HepG2 (cell line): ENCODE results near the gene MAT2A. TPM values are rescaled to one million over a fixed set of nuclear protein-coding genes. Genes with fewer than 3 reads are reported as not detected.

Source experiments
- ATAC-seq: fragments of 200-7000 bp; cut with Tn5 transposase; 3 replicates; pipeline ENCODE4 v1.9.1; 2020; ENCODE audit warnings: mild to moderate bottlenecking, moderate library complexity
- BruUV-seq: library from RNA; stranded (reverse); fragments of 400-500 nt; replicated peaks from 2 replicates; lab custom pipeline; 2021; lab: Mats Ljungman, UMichigan
- CTCF ChIA-PET: fragments of 300-600 bp; formaldehyde crosslinking; extraction: SDS; loops from one replicate; lab custom pipeline; 2021; ENCODE audit warnings: low total read pairs, inconsistent platforms, low intra/inter-chr PET ratio; lab: Yijun Ruan, JAX
- POLR2A ChIA-PET: fragments of 350-600 bp; sonication (Branson Sonifier 250); formaldehyde crosslinking; loops from one replicate; lab custom pipeline; 2020; ENCODE audit warnings: antibody characterized with exemption, inconsistent platforms; lab: Yijun Ruan, JAX
- DNase-seq: peaks from one replicate; pipeline ENCODE4 v3.0.0-alpha.2; 2015; ENCODE audit warnings: low spot score
- FAIRE-seq: peaks from 3 replicates; lab custom pipeline; 2011; peaks lifted over from hg19 to GRCh38; lab: Jason Lieb, UNC
- H2AFZ ChIP-seq: one replicate; pipeline ENCODE4 v1.6.1; 2011; ENCODE audit warnings: low read length, inconsistent platforms
- H3K27ac ChIP-seq: fragments of 300-600 bp; 3 replicates; pipeline ENCODE4 v1.8.0; 2011; ENCODE audit warnings: mixed run types, mild to moderate bottlenecking, mixed read lengths, low read length, inconsistent platforms; ENCODE audit not compliant: insufficient read depth; ENCODE audit errors: extremely low read length
- H3K27me3 ChIP-seq, 2 experiments: fragments of 200-600 bp in 1 of 2; 2 replicates in 1 of 2; 3 replicates in 1 of 2; pipeline versions ENCODE4 v1.6.0 to v1.8.0; 2011; ENCODE audit warnings: low read length in 2 of 2, mild to moderate bottlenecking in 2 of 2, moderate library complexity in 2 of 2, inconsistent platforms in 1 of 2; ENCODE audit not compliant: insufficient read depth in 2 of 2, control insufficient read depth in 1 of 2
- H3K36me3 ChIP-seq, 2 experiments: fragments of 200-600 bp in 1 of 2; replicated peaks in 1 of 2; 2 replicates in 1 of 2; 3 replicates in 1 of 2; pipeline versions ENCODE4 v1.5.1 to v1.8.0; 2011; ENCODE audit warnings: low read length in 2 of 2, inconsistent platforms in 1 of 2; ENCODE audit not compliant: insufficient read depth in 2 of 2, control insufficient read depth in 1 of 2
- H3K4me1 ChIP-seq: 2 replicates; pipeline ENCODE4 v1.5.1; 2012; ENCODE audit warnings: low read length, inconsistent platforms; ENCODE audit not compliant: insufficient read depth
- H3K4me2 ChIP-seq: 2 replicates; pipeline ENCODE4 v1.6.0; 2011; ENCODE audit warnings: low read depth, low read length, inconsistent platforms
- H3K4me3 ChIP-seq, 3 experiments: fragments of 200-600 bp in 1 of 3; sonication (generic), shearing (Covaris generic) in 1 of 3; replicated peaks in 1 of 3; 2 replicates each; pipeline ENCODE4 v1.5.1; 2011 to 2016; ENCODE audit warnings: low read length in 3 of 3, inconsistent platforms in 2 of 3, low read depth in 2 of 3, mild to moderate bottlenecking in 2 of 3, control low read depth in 1 of 3, mixed read lengths in 1 of 3; ENCODE audit not compliant: insufficient read depth in 1 of 3
- H3K79me2 ChIP-seq: one replicate; pipeline ENCODE4 v1.6.1; 2011; ENCODE audit warnings: low read length, inconsistent platforms; ENCODE audit not compliant: insufficient read depth
- H3K9ac ChIP-seq: 2 replicates; pipeline ENCODE4 v1.6.0; 2011; ENCODE audit warnings: mild to moderate bottlenecking, low read depth, low read length, inconsistent platforms; ENCODE audit not compliant: insufficient read depth
- H3K9me3 ChIP-seq: 2 replicates; pipeline ENCODE4 v1.5.1; 2012; ENCODE audit warnings: mild to moderate bottlenecking, low read length
- H4K20me1 ChIP-seq: 2 replicates; pipeline ENCODE4 v1.6.0; 2011; ENCODE audit warnings: inconsistent platforms, mild to moderate bottlenecking, low read length, moderate library complexity; ENCODE audit not compliant: insufficient read depth
- POLR2A ChIP-seq, 2 experiments: IDR thresholded peaks; 2 replicates each; pipeline ENCODE4 v1.6.1; 2011; ENCODE audit warnings: low read depth in 2 of 2, low read length in 2 of 2, mild to moderate bottlenecking in 1 of 2, moderate library complexity in 1 of 2; ENCODE audit not compliant: insufficient read depth in 1 of 2
- POLR2G ChIP-seq: fragments of 200-400 bp; formaldehyde crosslinking; IDR thresholded peaks from 2 replicates; pipeline ENCODE4 v1.6.1; 2018; ENCODE audit warnings: mild to moderate bottlenecking, low read depth, low read length, moderate library complexity
- SMAD9 ChIP-seq: sonication (generic); formaldehyde crosslinking; IDR thresholded peaks from 2 replicates; pipeline ENCODE4 v1.5.1; 2020; ENCODE audit warnings: mild to moderate bottlenecking, missing genetic modification reagents
- ZNF441 ChIP-seq: sonication (generic); formaldehyde crosslinking; IDR thresholded peaks from 2 replicates; pipeline ENCODE4 v1.7.0; 2021; ENCODE audit warnings: missing genetic modification reagents, borderline replicate concordance
- ZNF724P ChIP-seq: sonication (generic); formaldehyde crosslinking; IDR thresholded peaks from 2 replicates; pipeline ENCODE4 v1.8.0; 2022; ENCODE audit warnings: missing genetic modification reagents, borderline replicate concordance
- WGBS: methylation state at CpG from one replicate; pipeline ENCODE4 v1.1.6; 2017; ENCODE audit warnings: low lambda C conversion rate; 5-methylcytosine and 5-hydroxymethylcytosine counted together
- in situ Hi-C: cut with HindIII; loops from 2 replicates; pipeline ENCODE4 v1.10.0; 2017; ENCODE audit warnings: low pct_unique_long_range_greater_than_20kb; ENCODE audit not compliant: extremely low pct_ligation_motif_present
- intact Hi-C: fragments of 100-400 bp; cut with micrococcal nuclease; formaldehyde crosslinking; loops from one replicate; pipeline ENCODE4 v1.10.0; 2022; ENCODE audit not compliant: unreplicated experiment
- polyA plus RNA-seq, 8 experiments: library from polyadenylated mRNA; depleted of rRNA in 3 of 8; stranded (reverse) in 7 of 8; unstranded in 1 of 8; fragments of >200 nt; fragmentation: Illumina TruSeq in 4 of 8; extraction: Trizol in 4 of 8; gene quantifications; 2 replicates each; pipeline versions ENCODE4 v1.2.1 to v1.2.3, GENCODE V29; 2011 to 2016; ENCODE audit warnings: low read depth in 4 of 8, missing spikeins in 1 of 8, mixed read lengths in 1 of 8; ENCODE audit not compliant: insufficient read depth in 1 of 8
- total RNA-seq, 5 experiments: library from RNA; depleted of rRNA; stranded (reverse); fragments of >200 nt; fragmentation: Illumina TruSeq; extraction: Trizol; gene quantifications; 2 replicates each; pipeline ENCODE4 v1.2.3, GENCODE V29; 2016; ENCODE audit warnings: low read depth in 1 of 5

Gene MAT2A
- total and polyA plus RNA-seq, 2 of the 13 experiments (the other 11 are each of a cell fraction or from before 2014, with no cell fraction given), result 155 to 331 TPM

DNA sequence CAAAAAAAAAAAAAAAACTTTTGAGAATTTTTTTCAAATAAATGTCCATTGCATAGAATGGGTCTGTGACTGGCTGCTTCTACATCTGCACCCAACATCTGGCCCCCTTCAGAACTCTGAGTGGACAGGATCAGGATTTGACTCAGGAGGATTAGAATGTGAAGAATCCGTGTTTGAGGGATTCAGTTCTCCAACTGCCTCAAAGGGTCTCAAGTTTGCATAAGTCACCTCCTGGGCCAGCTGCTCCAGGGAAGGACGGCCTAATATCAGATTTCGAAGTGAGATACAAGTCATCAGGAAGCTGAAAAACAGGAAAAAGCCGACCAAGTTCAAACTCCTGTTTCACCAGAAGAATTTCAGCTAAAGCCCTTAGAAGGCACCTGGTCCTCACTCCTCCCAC, 10.9 kb downstream of the MAT2A start:
- POLR2A ChIA-PET, result interaction anchor here (0.9 to 20.8 kb wide), 6 partner anchors 8 to 129 kb away, joined by 3 to 645 read pairs (median 131); partner anchors contain the start of genes C2orf68, GGCX, MAT2A and RNF181
- Histone ChIP-seq H3K36me3 (peaks cover 36 to 57% of the 10 kb centered on the region in 2 experiments), H3K4me1 (no peaks in the 10 kb centered on the region), H3K79me2 (no peaks in the 10 kb centered on the region), H3K27me3 (no peaks in the 10 kb centered on the region), H3K27ac (no peak overlapping the region), H4K20me1 (peaks cover 12% of the 10 kb centered on the region), H3K9ac (no peak overlapping the region), H3K9me3 (no peaks in the 10 kb centered on the region), H3K4me3 (no peak overlapping the region), H2AFZ (no peak overlapping the region), H3K4me2 (no peak overlapping the region)
- no peak for ATAC-seq
- WGBS, result 79% methylated on average over 4 of the region's 4 CpGs
- intact Hi-C loops, result loop anchor here (5.0 kb wide), 1 partner anchor 223 kb away; the partner anchor contains the start of gene TGOLN2
- DNase-seq, result no peak
- FAIRE-seq, result no peak
- TSS peak; percentile 33 for BruUV-seq
- CTCF ChIA-PET, result interaction anchor here (4.8 kb wide), 1 partner anchor 129 kb away, joined by 45 read pairs; no protein-coding TSS in a partner anchor
- in situ Hi-C loops, result loop anchor here (5.0 kb wide), 2 partner anchors 128 to 158 kb away; no protein-coding TSS in a partner anchor
- TF ChIP-seq POLR2G, result 0 out of 2 replicates have a peak, but pooled peaks have one; percentile 8
- TF ChIP-seq ZNF724P, result no peak
- TF ChIP-seq SMAD9 (CRISPR knock-in tag), result no peak

DNA sequence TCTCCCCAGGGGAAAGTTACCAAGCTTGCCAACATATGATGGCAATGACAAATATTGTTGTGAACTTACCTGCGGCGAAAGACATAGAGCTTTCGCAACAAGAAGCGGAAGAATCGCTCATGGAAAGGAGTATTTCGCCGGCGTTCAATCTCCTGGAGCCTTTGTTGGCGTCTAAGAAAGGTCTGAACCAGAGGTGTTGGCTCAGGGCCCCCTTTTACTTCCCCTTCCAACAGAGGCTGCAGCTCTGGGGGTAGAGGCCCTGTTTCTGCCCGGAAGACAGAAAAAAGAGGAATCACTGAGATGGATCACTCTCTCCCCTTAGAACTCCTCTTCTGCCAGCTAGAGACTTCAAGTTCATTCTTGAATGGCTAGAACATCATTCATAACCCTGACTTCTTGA, 11.5 kb downstream of the MAT2A start:
- no peak for FAIRE-seq
- intact Hi-C loops (loop anchor here (5.0 kb wide), 1 partner anchor 223 kb away; the partner anchor contains the start of gene TGOLN2), in situ Hi-C loops (loop anchor here (5.0 kb wide), 2 partner anchors 128 to 158 kb away; no protein-coding TSS in a partner anchor)
- Histone ChIP-seq H3K4me3 (no peak overlapping the region), H3K27me3 (no peaks in the 10 kb centered on the region), H4K20me1 (peaks cover 12% of the 10 kb centered on the region), H3K4me2 (no peak overlapping the region), H3K36me3 (peaks cover 42 to 61% of the 10 kb centered on the region in 2 experiments), H2AFZ (no peak overlapping the region), H3K79me2 (no peaks in the 10 kb centered on the region), H3K4me1 (no peaks in the 10 kb centered on the region), H3K9me3 (no peaks in the 10 kb centered on the region), H3K9ac (no peak overlapping the region), H3K27ac (no peak overlapping the region)
- no peak for DNase-seq
- no peak for TF ChIP-seq ZNF441
- 0 out of 4 replicates have a peak, but pooled peaks of 1 of the 2 experiments have one; percentile 15 for TF ChIP-seq POLR2A (IDR thresholded peaks at IDR 0.05; ENCODE audit: insufficient read depth in 1 of 2, low read depth in 2 of 2, low read length in 2 of 2)
- ChIA-PET CTCF (interaction anchor here (3.9 to 4.8 kb wide), 2 partner anchors 129 to 159 kb away, joined by 41 to 45 read pairs; no protein-coding TSS in a partner anchor), POLR2A (interaction anchor here (0.9 to 20.8 kb wide), 6 partner anchors 9 to 185 kb away, joined by 3 to 645 read pairs (median 131); partner anchors contain the start of genes C2orf68, GGCX, MAT2A and RNF181)
- no peak for ATAC-seq
- no TSS peak for BruUV-seq
- 95% methylated on average over 10 of the region's 10 CpGs for WGBS
